ENCODE results near the gene FER.
"Not testable (repeated sequence)": the region's sequence is repeated elsewhere in the genome, so short reads cannot be mapped to it uniquely, and the experiment has no call there.

Gene FER

GRCh38 chr5:108798513-108799265 lies 51.0 kb downstream of the FER start:
- no peak for DNase-seq (ENCODE audit: low spot score)

GRCh38 chr5:108801301-108801700 lies 53.6 kb downstream of the FER start:
- no peak for DNase-seq (ENCODE audit: low spot score)

- DNase-seq (ENCODE audit: low spot score), result peak; percentile 0
Measured at GRCh38 chr5:108801776-108802175, 54.1 kb downstream of the FER start.

- no peak for DNase-seq (ENCODE audit: low spot score)
Measured at GRCh38 chr5:108810717-108811116, 63.0 kb downstream of the FER start.

- DNase-seq (ENCODE audit: low spot score), result no peak
Measured at GRCh38 chr5:108813673-108814072, 66.0 kb downstream of the FER start.

- no peak for DNase-seq (ENCODE audit: low spot score)
Measured at GRCh38 chr5:108814551-108814950, 66.9 kb downstream of the FER start.

- DNase-seq (ENCODE audit: low spot score), result peak; percentile 56
Measured at GRCh38 chr5:108818613-108819272, 71.0 kb downstream of the FER start.

GRCh38 chr5:108820983-108821382 lies 73.3 kb downstream of the FER start:
- DNase-seq (ENCODE audit: low spot score), result no peak

GRCh38 chr5:108822211-108822947 lies 74.7 kb downstream of the FER start:
- DNase-seq (ENCODE audit: low spot score), result no peak

GRCh38 chr5:108827131-108827530 lies 79.4 kb downstream of the FER start:
- DNase-seq (ENCODE audit: low spot score), result no peak

- DNase-seq (ENCODE audit: low spot score), result no peak
Measured at GRCh38 chr5:108830705-108831276, 83.1 kb downstream of the FER start.

- no peak for DNase-seq (ENCODE audit: low spot score)
Measured at GRCh38 chr5:108836492-108836891, 88.8 kb downstream of the FER start.

- DNase-seq (ENCODE audit: low spot score), result not testable (repeated sequence)
Measured at GRCh38 chr5:108842260-108842941, 94.7 kb downstream of the FER start.

GRCh38 chr5:108851129-108851528 lies 103.4 kb downstream of the FER start:
- DNase-seq (ENCODE audit: low spot score), result not testable (repeated sequence)

GRCh38 chr5:108857905-108858304 lies 110.2 kb downstream of the FER start:
- no peak for DNase-seq (ENCODE audit: low spot score)

- no peak for DNase-seq (ENCODE audit: low spot score)
Measured at GRCh38 chr5:108858959-108859358, 111.3 kb downstream of the FER start.

- DNase-seq (ENCODE audit: low spot score), result no peak
Measured at GRCh38 chr5:108862211-108862610, 114.5 kb downstream of the FER start.

GRCh38 chr5:108866097-108866496 lies 118.4 kb downstream of the FER start:
- not testable (repeated sequence) for DNase-seq (ENCODE audit: low spot score)

- DNase-seq (ENCODE audit: low spot score), result no peak
Measured at GRCh38 chr5:108867656-108868055, 120.0 kb downstream of the FER start.

- DNase-seq (ENCODE audit: low spot score), result no peak
Measured at GRCh38 chr5:108869066-108869465, 121.4 kb downstream of the FER start.

- DNase-seq (ENCODE audit: low spot score), result no peak
Measured at GRCh38 chr5:108876451-108876850, 128.8 kb downstream of the FER start.

- no peak for DNase-seq (ENCODE audit: low spot score)
Measured at GRCh38 chr5:108878756-108879155, 131.1 kb downstream of the FER start.

Measured in activated CD4-positive, alpha-beta T cell treated with anti-CD3 and anti-CD28 coated beads, Interleukin-2, Interleukin-4, amounts not matched to agents 100 ng/mL and 50 ng/mL, durations not matched to agents 16 hours and 8 hours (primary cell).